ENCODE data around the gene RGS13. TPM values are rescaled to one million over a fixed set of nuclear protein-coding genes. Genes with fewer than 3 reads are reported as not detected.

RGS13 gene
- total RNA-seq, 2 donors from 2014 or later: 1.0 to 1.1 TPM

DNA sequence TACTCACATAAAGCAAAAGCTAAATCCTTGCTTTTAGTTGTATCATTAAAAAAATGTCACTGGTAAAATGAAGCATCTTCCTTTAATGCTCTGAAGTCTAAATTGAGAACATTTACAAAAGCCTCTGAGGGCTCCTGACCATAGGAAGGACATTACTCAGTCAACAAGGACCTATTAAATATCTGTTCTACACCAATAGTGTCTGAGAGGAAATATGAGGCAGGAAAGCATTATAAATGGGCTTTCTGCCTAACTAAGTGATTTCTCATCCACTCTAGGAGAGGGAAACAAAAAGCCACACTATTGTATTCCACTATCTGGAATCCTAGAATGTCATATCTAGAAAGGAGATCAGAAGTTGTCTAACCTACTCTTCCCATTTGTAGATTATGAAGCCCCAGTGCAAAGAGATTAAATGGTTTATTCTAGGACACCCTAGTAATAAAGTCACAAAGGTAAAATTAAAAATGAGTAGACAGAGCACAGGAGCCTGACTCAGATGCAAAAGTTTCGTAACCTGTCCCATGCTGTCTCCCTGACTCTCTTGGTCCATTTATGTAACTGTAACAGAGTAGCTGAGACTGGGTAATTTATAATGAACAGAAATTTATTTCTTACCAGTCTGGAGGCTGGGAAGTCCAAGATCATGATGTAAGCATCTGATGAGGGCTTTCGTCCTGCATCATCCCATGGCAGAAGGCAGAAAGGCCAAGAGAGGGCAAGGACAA is 42.8 kb upstream of the RGS13 start:
- no peak overlapping the region for H3K27ac ChIP-seq
- H3K36me3 ChIP-seq: no peaks in the 10 kb centered on the region
- no peaks in the 10 kb centered on the region for H3K9me3 ChIP-seq

DNA sequence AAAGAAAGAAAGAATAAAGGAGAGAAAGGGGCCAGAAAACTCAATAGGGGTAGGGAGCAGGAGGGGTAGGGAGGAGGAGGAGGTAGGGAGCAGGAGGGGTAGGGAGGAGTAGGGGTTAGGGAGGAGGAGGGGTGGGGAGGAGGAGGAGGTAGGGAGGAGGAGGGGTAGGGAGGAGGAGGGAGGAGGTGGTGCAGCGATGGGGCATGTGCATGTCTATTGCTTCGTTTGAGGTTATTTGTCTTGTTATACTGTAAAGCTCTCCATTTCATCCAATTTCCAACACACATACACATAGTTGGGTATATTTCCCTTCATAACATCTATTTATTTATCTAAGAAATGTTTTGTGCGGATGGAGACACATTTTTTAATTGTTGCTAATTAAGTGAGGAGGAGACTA is 40.6 kb upstream of the RGS13 start:
- Histone ChIP-seq H3K4me3 (no peak overlapping the region), H3K9ac (ENCODE audit: low read depth in 2 of 2, low read length in 2 of 2) (no peak overlapping the region), H3K27me3 (no peaks in the 10 kb centered on the region), H3K4me1 (no peaks in the 10 kb centered on the region), H3K36me3 (no peaks in the 10 kb centered on the region), H3K27ac (no peak overlapping the region), H3K9me3 (no peaks in the 10 kb centered on the region)
- intact Hi-C loops (cut with DNase I): no loop called here
- TF ChIP-seq, protein P1, sequence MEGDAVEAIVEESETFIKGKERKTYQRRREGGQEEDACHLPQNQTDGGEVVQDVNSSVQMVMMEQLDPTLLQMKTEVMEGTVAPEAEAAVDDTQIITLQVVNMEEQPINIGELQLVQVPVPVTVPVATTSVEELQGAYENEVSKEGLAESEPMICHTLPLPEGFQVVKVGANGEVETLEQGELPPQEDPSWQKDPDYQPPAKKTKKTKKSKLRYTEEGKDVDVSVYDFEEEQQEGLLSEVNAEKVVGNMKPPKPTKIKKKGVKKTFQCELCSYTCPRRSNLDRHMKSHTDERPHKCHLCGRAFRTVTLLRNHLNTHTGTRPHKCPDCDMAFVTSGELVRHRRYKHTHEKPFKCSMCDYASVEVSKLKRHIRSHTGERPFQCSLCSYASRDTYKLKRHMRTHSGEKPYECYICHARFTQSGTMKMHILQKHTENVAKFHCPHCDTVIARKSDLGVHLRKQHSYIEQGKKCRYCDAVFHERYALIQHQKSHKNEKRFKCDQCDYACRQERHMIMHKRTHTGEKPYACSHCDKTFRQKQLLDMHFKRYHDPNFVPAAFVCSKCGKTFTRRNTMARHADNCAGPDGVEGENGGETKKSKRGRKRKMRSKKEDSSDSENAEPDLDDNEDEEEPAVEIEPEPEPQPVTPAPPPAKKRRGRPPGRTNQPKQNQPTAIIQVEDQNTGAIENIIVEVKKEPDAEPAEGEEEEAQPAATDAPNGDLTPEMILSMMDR (IDR thresholded peaks at IDR 0.05): no peak
- DNase-seq: no peak

More for the DNA sequence above, 42.8 kb upstream of the RGS13 start:
- Histone ChIP-seq H3K9ac (ENCODE audit: low read depth in 2 of 2, low read length in 2 of 2) (no peak overlapping the region), H3K4me3 (no peak overlapping the region), H3K4me1 (no peaks in the 10 kb centered on the region), H3K27me3 (no peaks in the 10 kb centered on the region)
- DNase-seq: no peak
- intact Hi-C loops (cut with DNase I): no loop called here
- TF ChIP-seq, protein P1 (IDR thresholded peaks at IDR 0.05): no peak

DNA sequence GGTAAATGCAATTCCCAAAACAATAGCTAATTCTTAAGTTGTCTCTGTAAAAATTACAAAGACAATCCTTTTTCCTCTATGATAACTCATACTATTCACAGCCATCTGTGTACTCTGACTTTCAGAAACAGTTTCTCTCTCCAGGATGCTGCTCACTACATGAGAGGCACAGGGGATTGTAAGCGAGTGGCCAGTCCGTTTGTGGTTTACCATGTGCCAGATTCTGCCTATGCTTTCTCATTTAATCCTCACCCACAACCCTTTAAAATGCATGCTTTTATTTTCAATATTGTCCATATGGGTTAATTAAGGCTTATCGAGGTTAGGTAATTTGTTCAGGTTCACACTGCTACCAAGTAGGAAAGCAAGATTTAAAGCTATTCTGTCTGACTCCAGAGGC is 37.4 kb upstream of the RGS13 start:
- H3K36me3 ChIP-seq: no peaks in the 10 kb centered on the region
- no peaks in the 10 kb centered on the region for H3K27me3 ChIP-seq
- no peak overlapping the region for H3K27ac ChIP-seq
- H3K4me3 ChIP-seq: no peak overlapping the region
- no peaks in the 10 kb centered on the region for H3K9me3 ChIP-seq
- no peak overlapping the region for H3K9ac ChIP-seq (ENCODE audit: low read depth in 2 of 2, low read length in 2 of 2)
- intact Hi-C loops (cut with DNase I): no loop called here
- no peaks in the 10 kb centered on the region for H3K4me1 ChIP-seq
- DNase-seq: no peak
- TF ChIP-seq, protein P1 (IDR thresholded peaks at IDR 0.05): no peak

DNA sequence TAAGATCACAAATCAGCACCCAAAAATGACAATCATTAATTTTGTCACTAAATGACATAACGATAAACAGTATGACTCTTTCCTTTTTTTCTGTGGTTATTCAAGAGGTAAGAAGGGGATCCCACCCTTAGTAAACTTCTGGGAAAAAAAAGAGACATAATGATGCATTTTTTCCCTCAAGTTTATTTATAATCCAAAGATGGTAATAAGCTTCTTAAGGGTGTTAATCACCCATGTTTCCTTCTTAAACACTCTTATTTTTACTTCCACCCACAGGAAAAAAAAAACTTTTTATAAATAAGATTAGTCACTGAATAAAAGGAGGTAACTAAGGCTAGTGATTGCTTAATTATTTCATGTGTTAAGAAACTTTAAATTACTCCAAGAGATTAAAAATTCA is 35.7 kb upstream of the RGS13 start:
- no peaks in the 10 kb centered on the region for H3K27me3 ChIP-seq
- TF ChIP-seq, protein P1 (IDR thresholded peaks at IDR 0.05): no peak
- no peak overlapping the region for H3K27ac ChIP-seq
- intact Hi-C loops (cut with DNase I): no loop called here
- DNase-seq: no peak
- H3K36me3 ChIP-seq: no peaks in the 10 kb centered on the region
- no peak overlapping the region for H3K4me3 ChIP-seq
- H3K9me3 ChIP-seq: no peaks in the 10 kb centered on the region
- no peak overlapping the region for H3K9ac ChIP-seq (ENCODE audit: low read depth in 2 of 2, low read length in 2 of 2)
- H3K4me1 ChIP-seq: no peaks in the 10 kb centered on the region

DNA sequence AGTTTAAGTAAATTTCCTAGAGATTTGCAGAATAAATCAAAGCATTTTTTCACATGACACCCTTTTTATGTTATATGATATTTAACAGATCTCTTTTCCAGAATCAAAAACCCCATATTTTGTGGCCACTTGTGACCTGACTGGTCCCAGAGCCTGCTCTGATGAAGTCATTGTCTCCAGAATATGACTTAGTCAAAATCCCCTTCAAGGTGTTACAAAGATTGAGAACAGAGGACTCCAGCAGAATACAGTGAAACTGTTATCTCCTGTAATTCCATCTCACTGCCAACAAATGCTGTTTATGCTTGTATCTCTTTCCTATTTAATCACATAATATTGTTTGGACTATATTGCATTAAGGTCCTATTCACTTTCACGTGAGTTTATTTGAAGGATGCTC is 34.8 kb upstream of the RGS13 start:
- Histone ChIP-seq H3K36me3 (no peaks in the 10 kb centered on the region), H3K9ac (ENCODE audit: low read depth in 2 of 2, low read length in 2 of 2) (no peak overlapping the region), H3K4me3 (no peak overlapping the region), H3K9me3 (no peaks in the 10 kb centered on the region), H3K27ac (no peak overlapping the region), H3K27me3 (no peaks in the 10 kb centered on the region), H3K4me1 (no peaks in the 10 kb centered on the region)
- intact Hi-C loops (cut with DNase I): no loop called here
- DNase-seq: no peak
- TF ChIP-seq, protein P1 (IDR thresholded peaks at IDR 0.05): no peak

Measured in colonic mucosa (tissue), 4 donors.